DMS114 treated with DMSO at 0.1 percent for 48 hours (cell line): ENCODE results near the gene MAG.
"Not testable (repeated sequence)": the region's sequence is repeated elsewhere in the genome, so short reads cannot be mapped to it uniquely, and the experiment has no call there.

Experiments used
- DNase-seq: peaks from one replicate; lab custom pipeline; 2025; ENCODE audit not compliant: unreplicated experiment; lab: John Stamatoyannopoulos, UW

The MAG gene

DNA sequence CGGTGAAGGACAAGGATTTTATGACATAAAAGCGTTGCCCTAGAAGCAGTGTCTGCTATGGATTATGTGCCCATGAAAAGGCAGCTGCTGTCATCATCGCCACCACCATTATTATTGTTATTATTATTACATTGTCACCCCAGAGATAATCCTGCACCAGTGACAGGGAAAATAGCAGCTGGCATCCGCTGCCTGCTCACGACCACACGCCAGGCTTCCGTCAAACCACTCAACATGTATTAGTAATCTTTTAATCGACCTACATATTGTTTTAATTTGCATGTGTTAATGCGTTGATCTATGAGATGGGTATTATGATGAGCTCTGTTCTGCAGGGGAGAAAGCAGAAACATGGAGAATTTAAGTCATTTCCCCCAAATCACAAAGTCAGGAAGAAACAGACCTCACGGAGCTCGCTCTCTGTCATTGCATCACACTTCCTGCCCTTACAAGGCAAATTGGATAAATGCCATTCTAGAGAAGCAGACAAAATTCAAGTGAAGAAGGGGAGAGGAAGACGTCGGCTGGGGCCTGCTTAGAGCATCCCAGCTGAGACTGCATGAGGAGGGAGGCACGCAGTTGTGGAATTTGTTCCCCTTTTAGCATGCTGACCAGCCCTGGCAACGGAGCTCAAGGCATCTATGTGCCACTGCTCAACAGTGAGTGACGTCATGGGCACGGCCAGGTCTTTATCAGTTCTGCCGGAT lies 66.1 kb downstream of the MAG start, which contains the start of gene FFAR3:
Gene FFAR3, plus strand, starts transcription at position 594 of the 707 bp plus-strand sequence. CDS start 431 bp downstream, outside the sequence.
- DNase-seq = no peak

DNA sequence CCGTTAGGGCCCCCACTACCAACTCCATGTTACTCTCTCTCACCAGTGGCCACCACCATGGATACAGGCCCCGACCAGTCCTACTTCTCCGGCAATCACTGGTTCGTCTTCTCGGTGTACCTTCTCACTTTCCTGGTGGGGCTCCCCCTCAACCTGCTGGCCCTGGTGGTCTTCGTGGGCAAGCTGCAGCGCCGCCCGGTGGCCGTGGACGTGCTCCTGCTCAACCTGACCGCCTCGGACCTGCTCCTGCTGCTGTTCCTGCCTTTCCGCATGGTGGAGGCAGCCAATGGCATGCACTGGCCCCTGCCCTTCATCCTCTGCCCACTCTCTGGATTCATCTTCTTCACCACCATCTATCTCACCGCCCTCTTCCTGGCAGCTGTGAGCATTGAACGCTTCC lies 66.9 kb downstream of the MAG start:
- not testable (repeated sequence) for DNase-seq

DNA sequence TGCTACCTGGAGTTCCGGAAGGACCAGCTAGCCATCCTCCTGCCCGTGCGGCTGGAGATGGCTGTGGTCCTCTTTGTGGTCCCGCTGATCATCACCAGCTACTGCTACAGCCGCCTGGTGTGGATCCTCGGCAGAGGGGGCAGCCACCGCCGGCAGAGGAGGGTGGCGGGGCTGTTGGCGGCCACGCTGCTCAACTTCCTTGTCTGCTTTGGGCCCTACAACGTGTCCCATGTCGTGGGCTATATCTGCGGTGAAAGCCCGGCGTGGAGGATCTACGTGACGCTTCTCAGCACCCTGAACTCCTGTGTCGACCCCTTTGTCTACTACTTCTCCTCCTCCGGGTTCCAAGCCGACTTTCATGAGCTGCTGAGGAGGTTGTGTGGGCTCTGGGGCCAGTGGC lies 67.4 kb downstream of the MAG start:
- not testable (repeated sequence) for DNase-seq

DNA sequence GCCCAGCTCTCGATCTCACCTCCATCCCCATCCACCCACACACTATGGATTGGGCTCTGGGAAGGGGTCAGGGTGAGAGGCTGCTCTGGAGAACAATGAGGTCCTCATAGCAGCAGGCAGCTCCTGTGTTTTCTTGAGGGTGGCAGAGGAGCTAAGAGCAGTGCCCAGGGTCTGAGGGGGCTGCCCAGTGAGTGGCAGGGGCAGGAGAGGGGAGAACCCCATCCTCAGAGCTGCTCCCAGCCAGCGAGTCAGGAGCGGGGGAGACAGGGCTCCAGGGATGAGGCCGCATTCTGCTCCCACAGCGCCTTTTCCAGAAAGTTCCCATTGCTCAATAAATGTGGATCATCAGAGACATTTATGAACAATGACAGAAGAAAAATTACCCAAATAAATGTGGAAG lies 68.1 kb downstream of the MAG start:
- not testable (repeated sequence) for DNase-seq

DNA sequence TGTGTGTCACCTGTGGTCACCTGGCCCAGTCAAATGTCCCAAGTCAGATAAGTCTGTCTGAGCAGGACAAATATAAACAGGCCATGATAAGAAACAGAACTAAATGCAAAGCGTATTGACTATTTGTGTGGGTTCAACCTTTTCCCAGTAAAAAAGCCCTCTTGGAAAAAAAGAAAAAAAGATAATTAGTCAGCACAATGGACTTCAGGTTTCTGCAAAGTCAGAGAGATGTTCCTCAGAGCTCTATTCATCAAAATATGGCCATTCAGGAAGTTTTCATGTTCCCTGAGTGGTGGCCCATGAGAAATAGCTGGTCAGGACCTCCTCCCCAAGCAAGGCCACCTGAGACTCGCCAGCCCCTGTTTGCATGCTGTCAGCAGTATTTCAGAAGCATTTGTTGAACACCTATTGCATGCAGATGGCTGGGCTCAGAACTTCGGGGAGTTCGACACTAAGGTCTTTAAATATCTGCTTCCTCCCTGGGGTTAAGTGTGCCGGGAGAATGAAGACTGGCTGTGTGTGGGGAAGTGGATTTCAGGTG lies 69.0 kb downstream of the MAG start:
- DNase-seq = no peak

DNA sequence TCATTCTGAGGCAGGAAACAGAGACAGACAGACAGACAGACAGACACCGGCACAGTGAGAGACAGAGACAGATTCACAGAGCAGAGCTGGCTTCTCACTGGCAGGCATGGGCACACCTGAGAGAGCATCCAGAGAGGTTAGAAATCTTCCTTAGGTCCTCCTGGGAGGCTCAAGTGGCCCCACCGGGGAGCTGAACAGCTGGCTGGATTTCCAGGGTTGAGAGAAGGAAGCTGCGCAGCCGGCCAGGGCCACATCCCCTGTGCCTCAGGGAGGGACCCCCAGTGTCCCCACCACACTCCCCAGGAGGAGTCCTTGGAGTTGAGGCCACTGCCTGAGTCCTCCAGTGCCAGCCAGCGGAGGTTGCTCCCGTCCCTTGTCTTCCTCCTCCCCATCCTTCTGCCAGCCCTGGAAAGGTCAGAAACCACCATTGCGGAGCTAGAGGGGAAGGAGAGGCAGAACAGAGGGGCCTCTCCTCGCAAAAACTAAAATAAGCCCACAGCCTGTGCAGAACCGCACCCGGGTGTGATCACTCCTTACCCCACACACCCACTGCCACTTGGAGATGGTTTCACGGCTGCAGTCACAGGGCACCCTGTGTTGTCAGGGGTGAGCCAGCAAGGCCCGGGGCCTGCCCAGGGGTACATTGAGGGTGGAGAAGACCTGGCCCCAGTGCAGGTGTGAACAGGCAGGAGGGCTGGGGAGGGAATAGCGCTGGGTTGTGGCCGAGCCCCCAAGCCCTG lies 70.5 kb downstream of the MAG start:
- DNase-seq = no peak

DNA sequence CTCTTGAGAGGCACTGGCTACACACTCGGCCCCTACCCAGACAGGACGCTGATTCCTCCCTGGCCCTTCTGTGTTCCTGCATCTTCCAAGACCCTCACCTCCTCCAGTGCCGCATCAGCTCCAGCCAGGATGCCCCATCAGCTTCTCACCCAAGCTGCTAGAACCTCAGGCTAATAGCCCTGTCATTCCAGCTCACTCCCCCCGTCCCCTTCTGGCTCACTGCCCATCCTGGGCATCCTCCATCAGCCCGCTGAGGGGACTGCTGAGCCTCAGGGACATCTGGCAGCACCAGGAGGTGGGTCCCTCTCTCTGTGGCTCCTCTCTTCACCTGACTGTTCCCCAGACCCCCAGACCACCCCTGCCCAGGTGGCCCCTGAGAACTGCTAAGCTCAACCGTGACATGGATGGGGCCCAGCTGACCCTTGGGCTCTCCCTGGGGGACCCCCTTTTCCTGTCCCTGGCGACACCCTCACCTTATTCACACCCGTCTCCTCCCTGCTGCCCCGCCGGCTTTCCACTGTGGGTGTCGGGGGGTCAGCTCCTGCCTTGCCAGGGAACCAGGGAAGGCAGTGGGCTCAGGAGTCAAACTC lies 71.1 kb downstream of the MAG start:
- DNase-seq = no peak
